HepG2 (cell line): ENCODE results near the gene CDC42SE1. TPM values are rescaled to one million over a fixed set of nuclear protein-coding genes. Genes with fewer than 3 reads are reported as not detected.

Source experiments
- ATAC-seq: fragments of 200-7000 bp; cut with Tn5 transposase; 3 replicates; pipeline ENCODE4 v1.9.1; 2020; ENCODE audit warnings: mild to moderate bottlenecking, moderate library complexity
- BruUV-seq: library from RNA; stranded (reverse); fragments of 400-500 nt; replicated peaks from 2 replicates; lab custom pipeline; 2021; lab: Mats Ljungman, UMichigan
- CTCF ChIA-PET: fragments of 300-600 bp; formaldehyde crosslinking; extraction: SDS; loops from one replicate; lab custom pipeline; 2021; ENCODE audit warnings: low total read pairs, inconsistent platforms, low intra/inter-chr PET ratio; lab: Yijun Ruan, JAX
- POLR2A ChIA-PET: fragments of 350-600 bp; sonication (Branson Sonifier 250); formaldehyde crosslinking; loops from one replicate; lab custom pipeline; 2020; ENCODE audit warnings: antibody characterized with exemption, inconsistent platforms; lab: Yijun Ruan, JAX
- DNase-seq: peaks from one replicate; pipeline ENCODE4 v3.0.0-alpha.2; 2015; ENCODE audit warnings: low spot score
- FAIRE-seq: peaks from 3 replicates; lab custom pipeline; 2011; peaks lifted over from hg19 to GRCh38; lab: Jason Lieb, UNC
- H2AFZ ChIP-seq: one replicate; pipeline ENCODE4 v1.6.1; 2011; ENCODE audit warnings: low read length, inconsistent platforms
- H3K27ac ChIP-seq: fragments of 300-600 bp; 3 replicates; pipeline ENCODE4 v1.8.0; 2011; ENCODE audit warnings: mixed run types, mild to moderate bottlenecking, mixed read lengths, low read length, inconsistent platforms; ENCODE audit not compliant: insufficient read depth; ENCODE audit errors: extremely low read length
- H3K27me3 ChIP-seq, 2 experiments: fragments of 200-600 bp in 1 of 2; 2 replicates in 1 of 2; 3 replicates in 1 of 2; pipeline versions ENCODE4 v1.6.0 to v1.8.0; 2011; ENCODE audit warnings: low read length in 2 of 2, mild to moderate bottlenecking in 2 of 2, moderate library complexity in 2 of 2, inconsistent platforms in 1 of 2; ENCODE audit not compliant: insufficient read depth in 2 of 2, control insufficient read depth in 1 of 2
- H3K36me3 ChIP-seq, 2 experiments: fragments of 200-600 bp in 1 of 2; replicated peaks in 1 of 2; 2 replicates in 1 of 2; 3 replicates in 1 of 2; pipeline versions ENCODE4 v1.5.1 to v1.8.0; 2011; ENCODE audit warnings: low read length in 2 of 2, inconsistent platforms in 1 of 2; ENCODE audit not compliant: insufficient read depth in 2 of 2, control insufficient read depth in 1 of 2
- H3K4me1 ChIP-seq: 2 replicates; pipeline ENCODE4 v1.5.1; 2012; ENCODE audit warnings: low read length, inconsistent platforms; ENCODE audit not compliant: insufficient read depth
- H3K4me2 ChIP-seq: 2 replicates; pipeline ENCODE4 v1.6.0; 2011; ENCODE audit warnings: low read depth, low read length, inconsistent platforms
- H3K4me3 ChIP-seq, 3 experiments: fragments of 200-600 bp in 1 of 3; sonication (generic), shearing (Covaris generic) in 1 of 3; replicated peaks in 1 of 3; 2 replicates each; pipeline ENCODE4 v1.5.1; 2011 to 2016; ENCODE audit warnings: low read length in 3 of 3, inconsistent platforms in 2 of 3, low read depth in 2 of 3, mild to moderate bottlenecking in 2 of 3, control low read depth in 1 of 3, mixed read lengths in 1 of 3; ENCODE audit not compliant: insufficient read depth in 1 of 3
- H3K79me2 ChIP-seq: one replicate; pipeline ENCODE4 v1.6.1; 2011; ENCODE audit warnings: low read length, inconsistent platforms; ENCODE audit not compliant: insufficient read depth
- H3K9ac ChIP-seq: 2 replicates; pipeline ENCODE4 v1.6.0; 2011; ENCODE audit warnings: mild to moderate bottlenecking, low read depth, low read length, inconsistent platforms; ENCODE audit not compliant: insufficient read depth
- H3K9me3 ChIP-seq: 2 replicates; pipeline ENCODE4 v1.5.1; 2012; ENCODE audit warnings: mild to moderate bottlenecking, low read length
- H4K20me1 ChIP-seq: 2 replicates; pipeline ENCODE4 v1.6.0; 2011; ENCODE audit warnings: inconsistent platforms, mild to moderate bottlenecking, low read length, moderate library complexity; ENCODE audit not compliant: insufficient read depth
- GABPB1 ChIP-seq: IDR thresholded peaks from 2 replicates; pipeline ENCODE4 v1.6.1; 2016; ENCODE audit warnings: mild to moderate bottlenecking, missing genetic modification reagents, moderate library complexity, missing compliant biosample characterization
- GATAD2A ChIP-seq: IDR thresholded peaks from 2 replicates; pipeline ENCODE4 v1.6.1; 2016
- HNF4A ChIP-seq: sonication (generic); formaldehyde crosslinking; IDR thresholded peaks from 2 replicates; pipeline ENCODE4 v1.4.0; 2020; ENCODE audit warnings: missing genetic modification reagents
- MEF2D ChIP-seq: sonication (generic); formaldehyde crosslinking; IDR thresholded peaks from 2 replicates; pipeline ENCODE4 v1.5.1; 2020; ENCODE audit warnings: mild to moderate bottlenecking, missing genetic modification reagents
- MXI1 ChIP-seq: IDR thresholded peaks from 3 replicates; pipeline ENCODE4 v1.6.1; 2012; ENCODE audit warnings: low read depth, low read length, inconsistent platforms, borderline replicate concordance
- PHF21A ChIP-seq: sonication (generic); formaldehyde crosslinking; IDR thresholded peaks from 2 replicates; pipeline ENCODE4 v1.5.0; 2020; ENCODE audit warnings: mild to moderate bottlenecking, missing genetic modification reagents
- SALL1 ChIP-seq: sonication (generic); formaldehyde crosslinking; IDR thresholded peaks from 2 replicates; pipeline ENCODE4 v1.8.0; 2022; ENCODE audit warnings: mild to moderate bottlenecking, missing genetic modification reagents
- SIN3A ChIP-seq: IDR thresholded peaks from 2 replicates; pipeline ENCODE4 v1.6.1; 2011; ENCODE audit warnings: low read depth, mild to moderate bottlenecking, control low read depth, low read length, borderline replicate concordance
- SKIL ChIP-seq: sonication (generic); formaldehyde crosslinking; IDR thresholded peaks from 2 replicates; pipeline ENCODE4 v1.8.0; 2022; ENCODE audit warnings: missing genetic modification reagents, mild to moderate bottlenecking, moderate library complexity, borderline replicate concordance
- SRSF1 ChIP-seq: fragments of 200-400 bp; formaldehyde crosslinking; optimal IDR thresholded peaks from 2 replicates; pipeline ENCODE3; 2017; ENCODE audit warnings: mild to moderate bottlenecking, low read depth, low read length, moderate library complexity
- XRCC5 ChIP-seq: fragments of 200-400 bp; formaldehyde crosslinking; optimal IDR thresholded peaks from 2 replicates; pipeline ENCODE3; 2017; ENCODE audit warnings: mild to moderate bottlenecking, low read length
- ZNF138 ChIP-seq: sonication (generic); formaldehyde crosslinking; IDR thresholded peaks from 2 replicates; pipeline ENCODE4 v1.5.0; 2020; ENCODE audit warnings: mild to moderate bottlenecking, low read depth, missing genetic modification reagents
- ZNF264 ChIP-seq: sonication (generic); formaldehyde crosslinking; IDR thresholded peaks from 2 replicates; pipeline ENCODE4 v1.4.0; 2020; ENCODE audit warnings: missing genetic modification reagents
- ZSCAN30 ChIP-seq: sonication (generic); formaldehyde crosslinking; IDR thresholded peaks from 2 replicates; pipeline ENCODE4 v1.5.0; 2020; ENCODE audit warnings: mild to moderate bottlenecking, missing genetic modification reagents
- WGBS: methylation state at CpG from one replicate; pipeline ENCODE4 v1.1.6; 2017; ENCODE audit warnings: low lambda C conversion rate; 5-methylcytosine and 5-hydroxymethylcytosine counted together
- in situ Hi-C: cut with HindIII; loops from 2 replicates; pipeline ENCODE4 v1.10.0; 2017; ENCODE audit warnings: low pct_unique_long_range_greater_than_20kb; ENCODE audit not compliant: extremely low pct_ligation_motif_present
- intact Hi-C: fragments of 100-400 bp; cut with micrococcal nuclease; formaldehyde crosslinking; loops from one replicate; pipeline ENCODE4 v1.10.0; 2022; ENCODE audit not compliant: unreplicated experiment
- polyA plus RNA-seq, 8 experiments: library from polyadenylated mRNA; depleted of rRNA in 3 of 8; stranded (reverse) in 7 of 8; unstranded in 1 of 8; fragments of >200 nt; fragmentation: Illumina TruSeq in 4 of 8; extraction: Trizol in 4 of 8; gene quantifications; 2 replicates each; pipeline versions ENCODE4 v1.2.1 to v1.2.3, GENCODE V29; 2011 to 2016; ENCODE audit warnings: low read depth in 4 of 8, missing spikeins in 1 of 8, mixed read lengths in 1 of 8; ENCODE audit not compliant: insufficient read depth in 1 of 8
- total RNA-seq, 5 experiments: library from RNA; depleted of rRNA; stranded (reverse); fragments of >200 nt; fragmentation: Illumina TruSeq; extraction: Trizol; gene quantifications; 2 replicates each; pipeline ENCODE4 v1.2.3, GENCODE V29; 2016; ENCODE audit warnings: low read depth in 1 of 5
- TF ChIP-seq, protein P1 (sequence below): IDR thresholded peaks from 2 replicates; pipeline ENCODE4 v1.6.1; 2016; ENCODE audit warnings: mild to moderate bottlenecking, missing biosample characterization, missing genetic modification reagents
- TF ChIP-seq, protein P2 (sequence below): sonication (generic); formaldehyde crosslinking; IDR thresholded peaks from 2 replicates; pipeline ENCODE4 v1.5.1; 2020; ENCODE audit warnings: mild to moderate bottlenecking, missing genetic modification reagents, moderate library complexity

CDC42SE1 gene
- total and polyA plus RNA-seq, 2 of the 13 experiments (the other 11 are each of a cell fraction or from before 2014, with no cell fraction given) = 17.6 to 17.9 TPM

GRCh38 chr1:151006327-151007052, 52.9 kb downstream of the CDC42SE1 start, which contains the start of gene MINDY1:
Gene MINDY1 (minus strand): TSS chr1:151006902. CDS start chr1:151002617, 4,285 bp downstream.
- H3K4me1 ChIP-seq = peaks cover 75% of the 10 kb centered on the region
- DNase-seq (peak; percentile 95), FAIRE-seq (peak; percentile 95), ATAC-seq (peak; percentile 90)
- in situ Hi-C loops = no loop called here
- ChIA-PET POLR2A (interaction anchor here (0.6 to 9.1 kb wide), 26 partner anchors 11 to 605 kb away, joined by 3 to 150 read pairs (median 4); partner anchors contain the start of genes ANXA9, C1orf56, CERS2 and ENSA), CTCF (interaction anchor here (2.3 kb wide), 1 partner anchor 27 kb away, joined by 22 read pairs; no protein-coding TSS in a partner anchor)
- peak within 1 kb of the TSS; percentile 99 for H3K4me2 ChIP-seq
- peaks cover 1 to 9% of the 10 kb centered on the region in 2 experiments; a peak in 3 of 5 replicates for H3K36me3 ChIP-seq
- 2% methylated on average over 18 of the region's 18 CpGs for WGBS
- H3K27me3 ChIP-seq = no peaks in the 10 kb centered on the region; a peak in 1 of 5 replicates
- H3K79me2 ChIP-seq = peaks cover 34% of the 10 kb centered on the region
- H3K4me3 ChIP-seq = peak within 1 kb of the TSS; percentile 61 to 99 (median 69)
- peak within 1 kb of the TSS; percentile 98 for H3K9ac ChIP-seq
- peak within 1 kb of the TSS; percentile 100 for H3K27ac ChIP-seq
- H4K20me1 ChIP-seq = no peaks in the 10 kb centered on the region
- intact Hi-C loops = loop anchor here (1.0 to 5.0 kb wide), 3 partner anchors 25 to 41 kb away; partner anchors contain the start of genes C1orf56 and CERS2
- H2AFZ ChIP-seq = no peak within 1 kb of the TSS
- H3K9me3 ChIP-seq = no peaks in the 10 kb centered on the region
- TSS peak; percentile 59 for BruUV-seq
- 0 out of 2 replicates have a peak, but pooled peaks have one; percentile 46 for TF ChIP-seq ZNF264 (CRISPR knock-in tag)
- TF ChIP-seq SALL1 (CRISPR knock-in tag) = peak; percentile 49; the same call in 1 of the 2 replicates
- TF ChIP-seq SIN3A = peak; percentile 64; the same call in 1 of the 2 replicates
- 0 out of 2 replicates have a peak, but pooled peaks have one; percentile 35 for TF ChIP-seq PHF21A
- 0 out of 3 replicates have a peak, but pooled peaks have one; percentile 18 for TF ChIP-seq MXI1
- 0 out of 2 replicates have a peak, but pooled peaks have one; percentile 36 for TF ChIP-seq ZSCAN30
- TF ChIP-seq XRCC5 = peak; percentile 80
- TF ChIP-seq ZNF138 (CRISPR knock-in tag) = no peak
- TF ChIP-seq, protein P1, sequence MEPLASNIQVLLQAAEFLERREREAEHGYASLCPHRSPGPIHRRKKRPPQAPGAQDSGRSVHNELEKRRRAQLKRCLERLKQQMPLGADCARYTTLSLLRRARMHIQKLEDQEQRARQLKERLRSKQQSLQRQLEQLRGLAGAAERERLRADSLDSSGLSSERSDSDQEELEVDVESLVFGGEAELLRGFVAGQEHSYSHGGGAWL (CRISPR knock-in tag) = no peak
- TF ChIP-seq, protein P2, sequence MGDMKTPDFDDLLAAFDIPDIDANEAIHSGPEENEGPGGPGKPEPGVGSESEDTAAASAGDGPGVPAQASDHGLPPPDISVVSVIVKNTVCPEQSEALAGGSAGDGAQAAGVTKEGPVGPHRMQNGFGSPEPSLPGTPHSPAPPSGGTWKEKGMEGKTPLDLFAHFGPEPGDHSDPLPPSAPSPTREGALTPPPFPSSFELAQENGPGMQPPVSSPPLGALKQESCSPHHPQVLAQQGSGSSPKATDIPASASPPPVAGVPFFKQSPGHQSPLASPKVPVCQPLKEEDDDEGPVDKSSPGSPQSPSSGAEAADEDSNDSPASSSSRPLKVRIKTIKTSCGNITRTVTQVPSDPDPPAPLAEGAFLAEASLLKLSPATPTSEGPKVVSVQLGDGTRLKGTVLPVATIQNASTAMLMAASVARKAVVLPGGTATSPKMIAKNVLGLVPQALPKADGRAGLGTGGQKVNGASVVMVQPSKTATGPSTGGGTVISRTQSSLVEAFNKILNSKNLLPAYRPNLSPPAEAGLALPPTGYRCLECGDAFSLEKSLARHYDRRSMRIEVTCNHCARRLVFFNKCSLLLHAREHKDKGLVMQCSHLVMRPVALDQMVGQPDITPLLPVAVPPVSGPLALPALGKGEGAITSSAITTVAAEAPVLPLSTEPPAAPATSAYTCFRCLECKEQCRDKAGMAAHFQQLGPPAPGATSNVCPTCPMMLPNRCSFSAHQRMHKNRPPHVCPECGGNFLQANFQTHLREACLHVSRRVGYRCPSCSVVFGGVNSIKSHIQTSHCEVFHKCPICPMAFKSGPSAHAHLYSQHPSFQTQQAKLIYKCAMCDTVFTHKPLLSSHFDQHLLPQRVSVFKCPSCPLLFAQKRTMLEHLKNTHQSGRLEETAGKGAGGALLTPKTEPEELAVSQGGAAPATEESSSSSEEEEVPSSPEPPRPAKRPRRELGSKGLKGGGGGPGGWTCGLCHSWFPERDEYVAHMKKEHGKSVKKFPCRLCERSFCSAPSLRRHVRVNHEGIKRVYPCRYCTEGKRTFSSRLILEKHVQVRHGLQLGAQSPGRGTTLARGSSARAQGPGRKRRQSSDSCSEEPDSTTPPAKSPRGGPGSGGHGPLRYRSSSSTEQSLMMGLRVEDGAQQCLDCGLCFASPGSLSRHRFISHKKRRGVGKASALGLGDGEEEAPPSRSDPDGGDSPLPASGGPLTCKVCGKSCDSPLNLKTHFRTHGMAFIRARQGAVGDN = peak; percentile 64
- TF ChIP-seq HNF4A (CRISPR knock-in tag) = peak; percentile 22; the same call in 1 of the 2 replicates
- peak; percentile 33; the same call in 1 of the 2 replicates for TF ChIP-seq GATAD2A (CRISPR knock-in tag)
- TF ChIP-seq SKIL = no peak
- no peak for TF ChIP-seq MEF2D (CRISPR knock-in tag)
- TF ChIP-seq SRSF1 = peak; percentile 38
- TF ChIP-seq GABPB1 (CRISPR knock-in tag) = peak; percentile 65
